K562 (cell line): ENCODE results near the gene ISLR2. TPM values are rescaled to one million over a fixed set of nuclear protein-coding genes. Genes with fewer than 3 reads are reported as not detected.

Source experiments
- CHD2 ChIP-seq: IDR thresholded peaks from 2 replicates; pipeline ENCODE4 v1.6.1; 2011; ENCODE audit warnings: low read depth, low read length
- polyA plus RNA-seq, 8 experiments: library from polyadenylated mRNA; depleted of rRNA in 4 of 8; stranded (reverse) in 5 of 8; unstranded in 3 of 8; fragments of >200 nt; fragmentation: Nextera tagmentation in 2 of 8; fragmentation: Illumina TruSeq in 1 of 8; extraction: Ambion mirVana in 2 of 8; extraction: Trizol in 1 of 8; gene quantifications; 2 replicates each; pipeline versions ENCODE4 v1.2.1 to v1.2.3, GENCODE V29; 2011 to 2014; ENCODE audit warnings: inconsistent platforms in 1 of 8, missing spikeins in 1 of 8
- total RNA-seq, 7 experiments: library from RNA; depleted of rRNA in 6 of 7; stranded (reverse); fragments of >200 nt in 6 of 7; fragmentation: Illumina TruSeq in 2 of 7; extraction: Trizol in 2 of 7; gene quantifications; 2 replicates each; pipeline versions ENCODE4 v1.2.1 to v1.2.3, GENCODE V29; 2011 to 2021; ENCODE audit warnings: low replicate concordance in 1 of 7
- TF ChIP-seq, protein P1 (sequence below): fragments of 200-800 bp; sonication (Bioruptor generic); IDR thresholded peaks from 2 replicates; pipeline ENCODE4 v1.6.1; 2017; ENCODE audit warnings: missing genetic modification characterization, missing compliant biosample characterization
- TF ChIP-seq, protein P2 (sequence below): fragments of 250-450 bp; sonication (Bioruptor Pico); IDR thresholded peaks from 2 replicates; pipeline ENCODE4 v1.4.0; 2020; ENCODE audit warnings: mild to moderate bottlenecking
- TF ChIP-seq, protein P3 (sequence below), 2 experiments: IDR thresholded peaks; 2 replicates each; pipeline ENCODE4 v1.6.1; 2011; ENCODE audit warnings: borderline replicate concordance in 1 of 2, control low read depth in 1 of 2, low read depth in 1 of 2, low read length in 1 of 2, mild to moderate bottlenecking in 1 of 2, mixed read lengths in 1 of 2, moderate library complexity in 1 of 2; ENCODE audit not compliant: insufficient read depth in 1 of 2, insufficient read length in 1 of 2, poor library complexity in 1 of 2, severe bottlenecking in 1 of 2; ENCODE audit errors: extremely low read depth in 1 of 2
- TF ChIP-seq, protein P4 (sequence below): fragments of 450-650 bp; formaldehyde crosslinking; IDR thresholded peaks from 2 replicates; pipeline ENCODE4 v1.4.0; 2020; ENCODE audit warnings: mild to moderate bottlenecking, moderate library complexity
- TF ChIP-seq, protein P5 (sequence below), 2 experiments: fragments of 450-650 bp; formaldehyde crosslinking in 1 of 2; IDR thresholded peaks; 2 replicates each; pipeline versions ENCODE4 v1.4.0 to v1.6.1; 2014 to 2020; ENCODE audit warnings: mild to moderate bottlenecking in 2 of 2, borderline replicate concordance in 1 of 2, low read depth in 1 of 2
- TF ChIP-seq, protein P6 (sequence below): fragments of 450-650 bp; IDR thresholded peaks from 2 replicates; pipeline ENCODE4 v1.6.1; 2018; ENCODE audit warnings: mild to moderate bottlenecking, low read depth; ENCODE audit not compliant: partially characterized antibody

The ISLR2 gene
- total and polyA plus RNA-seq, 9 of the 15 experiments (the other 6 are each of a cell fraction or from before 2014, with no cell fraction given) = not detected

DNA sequence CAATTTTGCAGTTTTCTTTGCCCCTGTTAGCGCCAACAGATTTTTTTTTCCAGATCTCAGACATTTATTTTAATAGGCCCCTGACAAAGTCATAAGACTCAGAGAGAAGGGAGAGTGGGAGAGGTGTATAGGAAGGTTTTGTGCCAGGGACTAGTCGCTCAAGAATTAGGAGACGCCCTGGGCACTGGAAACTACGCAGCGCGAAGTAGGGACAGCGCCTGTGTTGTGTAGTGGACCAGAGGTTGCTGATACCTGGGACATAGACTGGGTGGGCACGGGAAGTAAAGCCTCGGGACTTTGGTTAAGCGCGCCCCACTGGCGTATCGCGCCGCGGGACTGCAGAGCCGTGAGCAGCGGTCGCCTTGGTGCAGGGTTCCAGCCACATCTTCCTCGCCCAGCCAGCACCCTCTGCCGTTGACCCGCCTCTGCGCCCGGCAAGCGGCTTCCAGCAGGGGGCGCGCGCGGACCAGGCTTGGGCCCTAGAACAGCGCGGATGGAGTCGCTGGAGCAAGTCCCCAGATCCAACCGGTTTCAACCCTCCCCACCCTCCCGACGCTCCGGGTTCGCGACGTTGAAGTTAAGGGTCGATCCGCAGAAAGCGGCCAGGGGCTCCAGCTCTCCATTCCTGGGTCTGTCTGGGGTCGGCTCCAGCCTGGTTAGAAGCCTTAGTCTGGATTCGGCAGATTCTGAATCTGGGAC is 3.0 kb upstream of the ISLR2 start (continued):
- TF ChIP-seq, protein P1, sequence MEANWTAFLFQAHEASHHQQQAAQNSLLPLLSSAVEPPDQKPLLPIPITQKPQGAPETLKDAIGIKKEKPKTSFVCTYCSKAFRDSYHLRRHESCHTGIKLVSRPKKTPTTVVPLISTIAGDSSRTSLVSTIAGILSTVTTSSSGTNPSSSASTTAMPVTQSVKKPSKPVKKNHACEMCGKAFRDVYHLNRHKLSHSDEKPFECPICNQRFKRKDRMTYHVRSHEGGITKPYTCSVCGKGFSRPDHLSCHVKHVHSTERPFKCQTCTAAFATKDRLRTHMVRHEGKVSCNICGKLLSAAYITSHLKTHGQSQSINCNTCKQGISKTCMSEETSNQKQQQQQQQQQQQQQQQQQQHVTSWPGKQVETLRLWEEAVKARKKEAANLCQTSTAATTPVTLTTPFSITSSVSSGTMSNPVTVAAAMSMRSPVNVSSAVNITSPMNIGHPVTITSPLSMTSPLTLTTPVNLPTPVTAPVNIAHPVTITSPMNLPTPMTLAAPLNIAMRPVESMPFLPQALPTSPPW (CRISPR knock-in tag) = 0 out of 2 replicates have a peak, but pooled peaks have one; percentile 28
- TF ChIP-seq, protein P2, sequence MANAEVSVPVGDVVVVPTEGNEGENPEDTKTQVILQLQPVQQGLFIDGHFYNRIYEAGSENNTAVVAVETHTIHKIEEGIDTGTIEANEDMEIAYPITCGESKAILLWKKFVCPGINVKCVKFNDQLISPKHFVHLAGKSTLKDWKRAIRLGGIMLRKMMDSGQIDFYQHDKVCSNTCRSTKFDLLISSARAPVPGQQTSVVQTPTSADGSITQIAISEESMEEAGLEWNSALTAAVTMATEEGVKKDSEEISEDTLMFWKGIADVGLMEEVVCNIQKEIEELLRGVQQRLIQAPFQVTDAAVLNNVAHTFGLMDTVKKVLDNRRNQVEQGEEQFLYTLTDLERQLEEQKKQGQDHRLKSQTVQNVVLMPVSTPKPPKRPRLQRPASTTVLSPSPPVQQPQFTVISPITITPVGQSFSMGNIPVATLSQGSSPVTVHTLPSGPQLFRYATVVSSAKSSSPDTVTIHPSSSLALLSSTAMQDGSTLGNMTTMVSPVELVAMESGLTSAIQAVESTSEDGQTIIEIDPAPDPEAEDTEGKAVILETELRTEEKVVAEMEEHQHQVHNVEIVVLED (CRISPR knock-in tag) = no peak
- TF ChIP-seq, protein P3, sequence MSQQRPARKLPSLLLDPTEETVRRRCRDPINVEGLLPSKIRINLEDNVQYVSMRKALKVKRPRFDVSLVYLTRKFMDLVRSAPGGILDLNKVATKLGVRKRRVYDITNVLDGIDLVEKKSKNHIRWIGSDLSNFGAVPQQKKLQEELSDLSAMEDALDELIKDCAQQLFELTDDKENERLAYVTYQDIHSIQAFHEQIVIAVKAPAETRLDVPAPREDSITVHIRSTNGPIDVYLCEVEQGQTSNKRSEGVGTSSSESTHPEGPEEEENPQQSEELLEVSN (IDR thresholded peaks at IDR 0.05; ENCODE audit: borderline replicate concordance in 1 of 2, extremely low read depth in 1 of 2, insufficient read depth in 1 of 2, insufficient read length in 1 of 2, low read depth in 1 of 2, low read length in 1 of 2, poor library complexity in 1 of 2, severe bottlenecking in 1 of 2) = peak in 1 of 2 experiments; percentile 15
- TF ChIP-seq, protein P4, sequence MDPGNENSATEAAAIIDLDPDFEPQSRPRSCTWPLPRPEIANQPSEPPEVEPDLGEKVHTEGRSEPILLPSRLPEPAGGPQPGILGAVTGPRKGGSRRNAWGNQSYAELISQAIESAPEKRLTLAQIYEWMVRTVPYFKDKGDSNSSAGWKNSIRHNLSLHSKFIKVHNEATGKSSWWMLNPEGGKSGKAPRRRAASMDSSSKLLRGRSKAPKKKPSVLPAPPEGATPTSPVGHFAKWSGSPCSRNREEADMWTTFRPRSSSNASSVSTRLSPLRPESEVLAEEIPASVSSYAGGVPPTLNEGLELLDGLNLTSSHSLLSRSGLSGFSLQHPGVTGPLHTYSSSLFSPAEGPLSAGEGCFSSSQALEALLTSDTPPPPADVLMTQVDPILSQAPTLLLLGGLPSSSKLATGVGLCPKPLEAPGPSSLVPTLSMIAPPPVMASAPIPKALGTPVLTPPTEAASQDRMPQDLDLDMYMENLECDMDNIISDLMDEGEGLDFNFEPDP (CRISPR knock-in tag) = no peak
- TF ChIP-seq, protein P5, sequence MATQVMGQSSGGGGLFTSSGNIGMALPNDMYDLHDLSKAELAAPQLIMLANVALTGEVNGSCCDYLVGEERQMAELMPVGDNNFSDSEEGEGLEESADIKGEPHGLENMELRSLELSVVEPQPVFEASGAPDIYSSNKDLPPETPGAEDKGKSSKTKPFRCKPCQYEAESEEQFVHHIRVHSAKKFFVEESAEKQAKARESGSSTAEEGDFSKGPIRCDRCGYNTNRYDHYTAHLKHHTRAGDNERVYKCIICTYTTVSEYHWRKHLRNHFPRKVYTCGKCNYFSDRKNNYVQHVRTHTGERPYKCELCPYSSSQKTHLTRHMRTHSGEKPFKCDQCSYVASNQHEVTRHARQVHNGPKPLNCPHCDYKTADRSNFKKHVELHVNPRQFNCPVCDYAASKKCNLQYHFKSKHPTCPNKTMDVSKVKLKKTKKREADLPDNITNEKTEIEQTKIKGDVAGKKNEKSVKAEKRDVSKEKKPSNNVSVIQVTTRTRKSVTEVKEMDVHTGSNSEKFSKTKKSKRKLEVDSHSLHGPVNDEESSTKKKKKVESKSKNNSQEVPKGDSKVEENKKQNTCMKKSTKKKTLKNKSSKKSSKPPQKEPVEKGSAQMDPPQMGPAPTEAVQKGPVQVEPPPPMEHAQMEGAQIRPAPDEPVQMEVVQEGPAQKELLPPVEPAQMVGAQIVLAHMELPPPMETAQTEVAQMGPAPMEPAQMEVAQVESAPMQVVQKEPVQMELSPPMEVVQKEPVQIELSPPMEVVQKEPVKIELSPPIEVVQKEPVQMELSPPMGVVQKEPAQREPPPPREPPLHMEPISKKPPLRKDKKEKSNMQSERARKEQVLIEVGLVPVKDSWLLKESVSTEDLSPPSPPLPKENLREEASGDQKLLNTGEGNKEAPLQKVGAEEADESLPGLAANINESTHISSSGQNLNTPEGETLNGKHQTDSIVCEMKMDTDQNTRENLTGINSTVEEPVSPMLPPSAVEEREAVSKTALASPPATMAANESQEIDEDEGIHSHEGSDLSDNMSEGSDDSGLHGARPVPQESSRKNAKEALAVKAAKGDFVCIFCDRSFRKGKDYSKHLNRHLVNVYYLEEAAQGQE (IDR thresholded peaks at IDR 0.05; ENCODE audit: borderline replicate concordance) = peak; percentile 97
- TF ChIP-seq, protein P5 (CRISPR knock-in tag; IDR thresholded peaks at IDR 0.05; ENCODE audit: low read depth) = no peak
- TF ChIP-seq, protein P6, sequence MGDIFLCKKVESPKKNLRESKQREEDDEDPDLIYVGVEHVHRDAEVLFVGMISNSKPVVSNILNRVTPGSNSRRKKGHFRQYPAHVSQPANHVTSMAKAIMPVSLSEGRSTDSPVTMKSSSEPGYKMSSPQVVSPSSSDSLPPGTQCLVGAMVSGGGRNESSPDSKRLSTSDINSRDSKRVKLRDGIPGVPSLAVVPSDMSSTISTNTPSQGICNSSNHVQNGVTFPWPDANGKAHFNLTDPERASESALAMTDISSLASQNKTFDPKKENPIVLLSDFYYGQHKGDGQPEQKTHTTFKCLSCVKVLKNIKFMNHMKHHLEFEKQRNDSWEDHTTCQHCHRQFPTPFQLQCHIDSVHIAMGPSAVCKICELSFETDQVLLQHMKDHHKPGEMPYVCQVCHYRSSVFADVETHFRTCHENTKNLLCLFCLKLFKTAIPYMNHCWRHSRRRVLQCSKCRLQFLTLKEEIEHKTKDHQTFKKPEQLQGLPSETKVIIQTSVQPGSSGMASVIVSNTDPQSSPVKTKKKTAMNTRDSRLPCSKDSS = no peak
- TF ChIP-seq CHD2 = no peak
